Stimulated activated CD8-positive, alpha-beta memory T cell treated with anti-CD3 and anti-CD28 coated beads, Interleukin-15, amount 100 ng/mL, for 24 hours (primary cell): ENCODE data around the gene COL27A1.

Experiments
- DNase-seq: peaks from one replicate; pipeline ENCODE4 v3.0.0-alpha.2; 2020; ENCODE audit warnings: low read depth

The COL27A1 gene

DNA sequence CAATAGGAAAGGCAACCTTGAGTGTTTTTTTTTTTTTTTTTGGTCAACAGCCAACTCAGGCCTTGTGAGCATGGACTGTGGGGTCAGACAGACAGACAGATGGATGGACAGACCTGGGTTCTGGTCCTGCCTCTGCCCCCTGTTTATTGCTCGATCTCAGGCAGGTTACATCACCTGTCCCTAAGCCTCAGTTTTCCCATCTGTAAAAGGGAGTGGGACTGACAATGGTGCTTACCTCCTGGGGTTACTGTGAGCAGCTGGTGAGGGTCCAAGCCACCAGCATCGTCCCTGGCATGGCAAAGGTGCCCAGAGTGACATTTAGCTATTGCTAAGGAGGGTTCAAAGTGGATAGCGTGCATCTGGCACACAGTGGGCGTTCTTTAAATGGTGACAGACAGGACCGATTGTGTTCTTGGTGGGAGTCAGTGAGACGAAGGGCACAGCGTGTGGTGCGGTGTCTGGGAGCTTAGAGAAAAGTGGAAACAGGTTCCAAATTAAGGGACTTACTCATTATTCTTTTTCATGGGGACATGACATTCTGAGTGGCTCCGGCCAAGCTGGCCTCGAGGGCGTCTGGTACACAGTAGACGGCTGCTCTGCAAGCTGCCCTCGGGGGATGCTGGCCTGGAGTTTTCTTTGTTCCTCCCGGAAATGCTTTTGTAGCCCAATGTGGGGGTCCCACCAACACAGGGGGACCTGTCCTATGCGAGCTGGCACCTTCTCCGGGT lies 72.1 kb downstream of the COL27A1 start:
- no peak for DNase-seq

DNA sequence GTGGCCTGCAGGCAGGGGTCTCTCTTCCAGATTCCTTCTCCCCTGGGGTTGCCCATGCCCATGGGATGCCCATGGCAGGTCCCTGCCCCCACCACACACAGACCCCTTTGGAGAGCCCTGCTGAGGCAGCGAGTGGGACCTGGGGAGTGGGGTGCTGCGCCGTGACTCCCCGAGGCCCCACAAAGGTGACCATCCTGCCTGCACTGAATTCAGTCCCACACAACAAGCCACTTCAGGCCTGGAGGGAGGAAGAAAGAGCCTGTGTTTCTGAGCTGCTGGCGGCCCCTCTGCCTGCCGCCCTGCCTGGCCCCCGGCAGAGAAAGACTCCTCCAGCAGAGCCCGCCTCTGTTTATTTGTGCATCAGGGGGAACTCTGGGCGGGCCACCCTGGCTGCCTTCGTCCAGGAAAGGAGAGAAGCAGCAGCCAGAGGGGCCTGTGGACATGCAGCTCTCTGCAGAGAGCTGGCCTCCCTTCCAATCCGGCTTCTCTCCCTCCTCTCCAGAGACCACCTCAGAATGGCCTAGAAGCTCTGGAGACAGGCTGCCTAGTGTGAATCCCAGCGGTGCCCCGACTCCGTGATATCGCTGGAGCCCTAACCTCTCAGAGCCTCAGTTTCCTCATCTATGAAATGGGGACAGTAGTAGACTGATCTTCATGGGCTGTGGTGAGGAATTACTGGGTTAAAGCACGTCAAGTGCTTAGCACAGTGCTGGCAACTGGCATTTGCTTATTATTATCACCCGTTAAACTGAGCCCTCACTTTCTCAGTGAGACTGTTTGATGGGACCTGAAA lies 72.9 kb downstream of the COL27A1 start:
- no peak for DNase-seq

DNA sequence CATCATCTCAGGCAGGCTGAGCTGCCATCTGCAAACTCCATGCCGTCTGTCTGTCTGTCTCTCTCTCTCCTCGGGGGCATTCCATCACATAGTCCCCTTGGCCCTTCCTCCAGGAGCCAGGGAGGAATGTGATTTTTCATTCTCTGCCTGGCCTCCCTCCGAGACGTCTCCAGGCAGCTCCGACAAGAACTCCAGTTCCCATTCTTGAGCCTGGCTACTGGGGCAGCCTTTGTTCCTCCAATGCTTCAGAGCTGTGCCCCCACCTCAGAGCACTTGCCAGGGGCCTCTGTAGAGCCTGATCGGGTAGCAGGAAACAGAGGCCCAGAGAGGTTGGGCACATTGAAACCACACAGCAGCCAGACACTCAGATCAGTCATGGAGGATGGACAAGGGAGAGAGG lies 74.0 kb downstream of the COL27A1 start:
- DNase-seq, result no peak

DNA sequence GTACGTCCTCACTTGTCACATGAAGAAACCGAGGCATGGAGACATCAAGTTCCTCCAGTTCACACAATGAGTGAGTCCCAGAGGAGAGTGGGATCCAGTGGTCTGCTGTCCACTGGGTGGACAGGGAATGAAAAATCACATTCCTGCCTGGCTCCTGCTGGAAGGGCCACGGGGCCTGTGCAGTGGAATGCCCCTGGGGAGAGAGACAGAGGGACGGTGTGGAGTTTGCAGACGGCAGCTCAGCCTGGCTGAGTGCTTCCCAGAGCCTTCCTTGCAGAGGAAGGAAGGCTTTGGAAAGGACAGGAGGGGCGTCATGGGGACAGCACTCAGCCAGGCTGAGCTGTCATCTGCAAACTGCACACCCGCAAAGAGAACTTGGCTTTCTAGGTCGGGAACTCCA lies 74.7 kb downstream of the COL27A1 start:
- DNase-seq, result no peak

DNA sequence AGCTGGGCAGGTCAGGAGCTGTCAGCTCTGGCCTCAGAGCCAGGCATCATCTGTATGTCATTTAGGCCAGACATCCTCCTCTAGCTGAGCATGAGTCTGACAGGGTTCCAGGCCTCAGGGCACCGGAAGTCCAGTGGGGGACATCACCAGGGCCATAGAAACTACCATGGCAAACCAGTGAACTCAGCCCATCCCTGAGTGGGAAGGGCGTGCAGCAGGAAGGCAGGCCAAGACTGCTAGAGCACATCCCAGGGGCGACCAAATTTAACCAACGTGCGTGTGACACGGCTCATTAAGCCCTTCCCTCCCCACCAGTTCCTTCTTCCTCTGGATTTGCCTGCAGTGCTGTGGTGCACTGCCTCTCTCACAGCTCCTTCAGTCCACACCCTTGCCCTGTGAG lies 75.9 kb downstream of the COL27A1 start:
- DNase-seq, result no peak

DNA sequence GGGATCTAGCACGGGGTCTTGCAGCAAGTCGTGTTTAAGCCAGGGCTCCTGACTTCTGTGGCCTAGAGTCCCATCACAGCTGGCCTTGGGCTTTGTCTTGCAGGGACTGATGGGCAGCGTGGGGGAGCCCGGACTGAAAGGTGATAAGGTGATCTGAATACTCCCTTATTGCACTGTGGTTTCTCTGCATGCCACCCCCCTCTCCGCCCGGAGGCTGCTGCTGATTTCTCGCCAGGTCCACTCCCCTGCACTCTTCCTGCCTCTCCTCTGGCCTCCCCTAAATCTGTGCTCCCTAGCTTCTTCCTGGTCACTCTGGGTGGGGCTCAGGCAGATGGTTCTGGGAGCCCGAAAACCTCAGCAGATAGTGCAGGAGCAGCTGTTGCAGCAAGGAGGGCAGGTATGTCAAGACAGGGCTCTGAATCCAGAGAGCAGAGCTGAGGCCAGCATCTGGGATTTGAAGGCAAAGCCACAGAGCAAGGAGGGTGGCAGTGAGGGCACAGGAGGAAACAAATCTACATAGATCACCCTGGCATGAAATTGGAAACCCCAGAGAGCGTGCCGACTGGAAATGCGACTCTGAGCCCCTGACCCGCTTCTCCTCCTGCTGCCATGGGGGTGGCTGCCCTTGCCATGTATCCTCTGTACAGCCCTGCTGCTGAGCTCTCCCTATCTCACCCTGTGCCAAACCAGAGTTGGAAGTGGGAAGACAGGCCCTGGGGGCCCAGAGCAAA lies 76.5 kb downstream of the COL27A1 start:
- DNase-seq, result no peak

DNA sequence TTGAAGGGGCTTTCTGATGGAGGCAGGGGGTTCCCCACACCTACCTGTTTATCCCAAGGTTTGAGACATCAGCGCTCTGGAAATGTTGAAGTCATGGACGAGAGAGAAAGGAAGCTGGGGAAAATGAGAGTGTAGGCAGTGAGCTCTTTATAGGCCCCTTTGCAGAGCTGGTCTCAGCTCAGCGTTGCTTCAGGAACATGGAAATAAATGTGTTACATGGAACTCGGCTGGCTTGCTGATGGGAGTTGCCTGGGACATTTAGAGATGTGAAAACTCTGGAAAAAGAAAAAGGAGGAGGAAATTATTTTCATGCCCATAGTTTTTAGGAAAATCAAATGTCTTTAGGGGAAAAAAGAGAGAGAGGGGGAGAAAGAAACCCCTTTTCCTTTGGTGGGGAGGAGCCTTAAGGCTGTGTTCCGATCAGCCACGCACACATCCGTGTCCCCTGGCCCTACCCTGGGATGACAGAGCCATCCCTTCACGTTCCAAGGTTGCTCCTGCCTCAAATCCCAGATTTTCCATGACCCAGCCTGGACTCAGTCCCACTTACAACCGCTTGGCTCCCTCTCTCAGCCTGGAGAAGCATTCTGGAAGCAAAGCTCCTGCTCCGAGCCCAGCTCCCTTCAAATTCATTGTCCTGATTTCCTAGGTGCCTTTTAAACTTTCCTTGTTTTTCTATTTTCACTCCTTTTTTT lies 78.3 kb downstream of the COL27A1 start:
- DNase-seq, result no peak

DNA sequence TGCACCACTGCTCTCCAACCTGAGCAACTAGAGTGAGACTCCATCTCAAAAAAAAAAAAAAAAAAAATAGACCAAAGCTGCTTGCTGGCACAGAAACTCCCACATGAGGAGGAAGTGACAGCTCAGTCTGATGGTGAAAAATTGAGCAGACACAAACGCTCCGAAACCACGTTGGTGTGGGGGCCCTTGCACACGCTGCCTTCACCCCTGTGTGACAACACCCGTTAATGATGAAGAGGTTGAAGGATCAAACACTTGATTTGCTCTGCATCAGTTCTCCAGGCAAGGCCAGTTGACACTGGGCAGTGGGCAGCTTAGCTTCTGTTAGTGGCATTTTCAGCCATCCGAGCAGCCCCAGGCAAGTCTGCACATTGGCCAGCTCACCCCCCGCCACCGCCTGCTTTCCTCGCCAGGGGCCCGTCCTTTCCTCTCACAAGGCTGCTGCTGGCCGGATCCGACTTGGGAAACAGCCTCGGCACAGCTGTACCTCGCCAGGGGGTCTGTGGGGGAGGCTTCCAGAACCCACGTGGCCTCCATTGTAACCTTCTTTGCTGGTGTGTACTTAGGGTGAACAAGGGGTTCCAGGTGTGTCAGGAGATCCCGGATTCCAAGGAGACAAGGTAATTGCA lies 79.8 kb downstream of the COL27A1 start:
- DNase-seq, result no peak

DNA sequence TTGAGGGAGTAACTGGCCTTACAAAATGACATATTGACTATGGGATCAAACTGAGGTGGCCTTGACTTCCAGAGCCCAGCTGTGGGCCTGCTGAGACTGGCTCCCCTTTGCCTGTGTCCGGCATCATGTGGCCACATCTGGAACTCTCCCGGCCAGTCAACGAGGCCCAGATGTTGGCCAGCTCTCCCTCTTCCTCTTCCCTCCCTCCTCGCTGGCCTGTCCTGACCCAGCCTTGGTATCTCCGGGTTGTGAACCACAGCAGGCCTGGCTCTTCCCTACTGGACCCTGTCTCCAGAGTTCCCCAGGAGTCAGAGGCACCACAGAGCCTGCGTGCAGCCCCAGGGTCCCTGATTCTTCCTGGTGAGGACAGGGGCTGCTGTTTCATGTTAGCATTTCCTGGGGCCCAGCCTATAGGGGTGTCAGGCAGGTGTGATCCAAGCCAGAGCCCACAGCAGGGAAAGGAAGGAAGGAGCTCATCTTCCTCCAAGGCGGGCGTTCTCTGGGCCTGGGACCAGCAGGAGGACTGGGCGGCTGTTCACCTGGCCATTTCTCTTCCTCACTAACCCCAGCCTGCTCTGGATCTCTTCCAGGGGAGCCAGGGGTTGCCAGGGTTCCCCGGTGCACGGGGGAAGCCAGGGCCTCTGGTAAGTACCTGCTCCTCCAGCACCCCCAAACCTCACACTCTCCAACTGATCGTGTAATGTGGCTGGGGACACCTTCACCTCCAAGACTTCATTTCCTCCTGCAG lies 81.2 kb downstream of the COL27A1 start:
- DNase-seq, result no peak

DNA sequence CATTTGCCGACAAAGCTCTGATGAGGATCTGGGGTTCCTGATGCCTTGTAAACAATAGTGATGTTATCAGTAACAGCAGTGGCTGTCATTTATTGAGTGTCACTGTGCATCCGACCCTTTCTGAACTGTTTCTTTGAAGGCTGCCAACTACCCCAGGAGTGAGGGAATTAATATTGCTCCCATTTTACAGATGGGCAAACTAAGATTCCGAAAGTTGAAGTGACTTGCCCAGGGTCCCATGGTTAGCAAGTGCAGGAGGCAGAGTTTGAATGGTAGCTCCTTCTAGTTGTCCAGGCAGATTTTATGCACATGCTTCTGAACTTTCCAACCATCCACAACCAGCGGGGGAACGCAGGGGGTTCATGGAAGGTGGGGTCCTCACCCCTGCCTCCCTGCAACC lies 81.9 kb downstream of the COL27A1 start:
- DNase-seq, result no peak

DNA sequence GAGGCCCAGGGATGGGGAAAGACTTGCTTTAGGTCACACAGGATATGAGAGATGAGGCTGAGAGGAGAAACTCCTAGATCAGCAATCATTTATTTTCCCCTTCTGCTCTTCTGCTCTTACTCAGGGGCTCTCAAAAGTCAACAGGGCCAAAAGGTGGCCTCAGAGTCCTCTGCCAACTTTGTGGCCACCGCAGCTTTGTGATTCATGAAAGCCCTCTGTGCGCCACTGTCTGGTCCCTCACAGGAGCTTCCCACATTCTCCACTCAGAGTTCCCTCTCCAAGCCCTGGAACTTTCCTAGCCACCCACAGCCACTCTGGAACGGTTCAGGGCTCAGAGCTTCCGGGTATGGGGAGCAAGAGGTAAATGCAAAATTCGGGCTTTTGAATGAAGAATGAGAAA lies 82.4 kb downstream of the COL27A1 start:
- no peak for DNase-seq

DNA sequence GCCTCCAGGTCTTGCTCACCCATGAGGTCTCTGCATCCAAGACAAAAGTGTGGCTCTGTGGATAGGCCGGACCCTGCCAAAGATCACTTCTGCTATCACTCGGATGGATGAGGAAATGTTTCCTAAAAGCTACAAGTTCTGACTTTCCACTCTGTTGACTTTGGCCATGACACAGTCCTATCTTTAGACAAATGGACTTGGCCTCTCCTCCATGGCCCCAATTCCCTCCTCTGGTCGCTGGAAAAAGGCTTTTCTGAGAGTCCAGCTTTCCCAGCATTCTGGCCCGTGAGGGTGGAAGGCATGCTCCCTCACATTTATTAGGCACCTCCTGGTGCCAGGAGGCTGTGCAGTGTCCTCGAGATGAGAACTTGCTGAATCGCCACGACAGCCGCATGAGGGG lies 83.1 kb downstream of the COL27A1 start:
- no peak for DNase-seq

DNA sequence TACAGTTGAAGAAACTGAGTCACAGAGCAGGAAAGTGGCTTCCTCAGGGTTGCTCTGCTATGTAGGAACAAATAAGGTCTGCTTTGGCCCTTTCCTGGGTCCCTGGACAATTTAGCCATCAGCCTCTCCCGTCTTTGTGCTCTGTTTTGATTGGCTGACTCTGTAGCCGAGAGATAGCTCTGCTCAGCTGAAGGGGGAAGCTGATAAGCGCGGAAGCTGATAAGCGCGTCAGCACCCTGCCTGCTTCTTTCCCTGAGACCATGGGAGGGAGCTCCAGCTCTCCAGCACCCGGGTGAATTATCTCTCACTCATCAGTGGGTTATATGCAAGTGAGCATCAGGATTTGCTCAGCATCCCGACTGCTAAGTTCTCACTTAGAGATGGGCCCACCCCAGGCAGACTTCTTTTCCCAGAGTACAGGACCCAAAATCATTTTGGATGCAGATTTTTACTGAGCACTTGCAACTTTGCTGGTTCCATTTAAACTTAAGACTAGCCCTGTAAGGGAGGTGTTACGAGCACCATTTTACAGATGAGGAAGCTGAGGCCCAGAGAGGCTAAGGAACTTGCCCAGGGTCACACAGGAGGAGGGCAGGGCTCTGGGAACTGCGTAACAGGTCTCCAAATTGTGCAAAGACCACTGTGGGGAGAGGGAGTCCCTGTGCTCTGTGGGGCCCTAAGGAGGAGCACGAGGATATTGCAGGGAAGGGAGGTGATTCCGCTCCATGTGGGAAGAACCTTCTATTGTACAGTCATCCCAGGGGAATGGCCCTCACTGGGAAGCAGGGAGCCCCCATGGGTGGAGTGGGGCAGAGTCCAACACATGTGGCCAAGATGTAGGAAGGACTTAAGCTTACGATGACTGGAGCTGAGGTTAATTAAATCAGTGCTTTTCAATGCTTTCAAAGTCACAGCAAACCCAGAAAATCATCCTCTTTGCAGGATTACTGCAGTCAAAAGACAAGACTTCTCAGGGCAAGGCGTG lies 83.8 kb downstream of the COL27A1 start:
- no peak for DNase-seq

DNA sequence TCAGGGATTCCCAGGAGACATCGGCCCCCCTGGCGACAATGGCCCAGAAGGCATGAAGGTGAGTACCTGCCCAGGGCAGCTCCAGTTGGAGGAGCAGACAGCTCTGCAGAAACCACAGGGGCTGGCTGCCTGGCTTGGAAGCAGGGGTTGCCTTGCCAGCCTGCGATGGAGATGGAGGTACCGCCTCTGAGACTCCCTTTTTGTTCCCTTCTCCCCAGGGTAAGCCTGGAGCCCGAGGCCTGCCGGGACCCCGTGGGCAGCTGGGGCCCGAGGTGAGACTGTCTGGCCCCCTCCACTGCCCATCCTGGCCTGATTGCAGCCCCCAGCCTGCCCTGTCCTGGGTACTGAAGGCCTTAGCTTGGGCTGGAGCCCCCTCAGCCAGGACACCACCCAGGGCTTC lies 84.9 kb downstream of the COL27A1 start:
- no peak for DNase-seq

DNA sequence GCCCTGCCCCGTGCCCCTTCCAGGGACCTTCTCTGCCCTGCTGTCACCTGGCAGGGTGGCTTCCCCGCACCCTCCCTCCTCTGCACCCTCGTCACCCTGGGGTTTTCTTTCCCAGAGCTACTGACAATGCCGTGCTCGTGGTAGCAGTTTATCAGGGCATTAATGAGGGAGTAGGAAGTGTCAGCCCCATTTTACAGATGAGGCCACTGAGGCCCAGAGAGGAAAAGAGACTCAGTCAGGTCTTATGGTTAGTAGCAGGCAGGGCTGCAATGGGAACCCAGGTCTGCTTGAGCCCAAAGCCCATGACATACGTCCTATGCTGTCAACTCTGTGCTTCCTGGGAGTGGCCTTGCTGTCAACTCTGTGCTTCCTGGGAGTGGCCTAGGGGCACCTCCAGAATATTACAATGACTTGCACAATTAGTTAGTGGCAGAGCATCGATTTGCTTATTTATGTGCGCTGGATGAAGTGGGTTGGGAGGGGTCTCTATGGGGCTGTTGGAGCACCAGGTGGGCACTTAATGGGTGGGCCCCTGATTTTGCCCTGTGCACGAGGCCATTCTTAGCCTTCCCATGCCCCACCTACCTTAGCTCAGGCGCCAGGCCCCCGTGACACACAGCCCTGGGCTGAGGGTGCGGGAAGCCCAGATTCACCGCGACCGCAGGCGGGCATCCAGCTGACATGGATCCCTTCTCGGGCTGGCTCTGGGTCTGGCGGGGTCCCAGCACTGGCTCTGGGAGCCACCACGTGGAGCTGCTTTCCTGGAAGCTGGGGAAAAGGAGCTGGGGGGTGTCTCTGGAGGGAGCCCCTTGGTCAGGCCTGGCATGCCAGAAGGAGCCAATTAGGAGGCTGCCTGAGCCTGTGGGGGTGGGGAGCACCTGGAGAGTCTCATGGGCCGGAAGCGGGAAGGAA lies 85.6 kb downstream of the COL27A1 start:
- DNase-seq, result no peak

DNA sequence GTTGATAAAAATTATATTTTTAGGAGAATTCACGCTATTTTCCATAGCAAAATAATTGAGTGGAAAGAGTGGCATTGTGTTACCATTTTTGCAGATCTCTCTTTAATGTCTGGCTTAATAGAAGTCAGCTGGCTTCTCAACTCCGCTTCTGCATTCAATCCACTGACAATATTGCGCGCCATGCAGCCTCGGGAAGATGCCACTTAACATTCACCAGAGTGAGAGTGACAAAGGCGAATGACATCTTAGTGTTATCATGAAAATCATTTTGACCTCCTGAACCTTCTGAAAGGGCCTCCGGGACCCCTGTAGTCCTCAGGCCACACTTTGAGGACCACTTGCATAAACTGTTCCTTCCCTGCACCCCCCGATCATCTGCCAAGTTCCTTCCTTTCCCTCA lies 87.5 kb downstream of the COL27A1 start:
- DNase-seq, result no peak

DNA sequence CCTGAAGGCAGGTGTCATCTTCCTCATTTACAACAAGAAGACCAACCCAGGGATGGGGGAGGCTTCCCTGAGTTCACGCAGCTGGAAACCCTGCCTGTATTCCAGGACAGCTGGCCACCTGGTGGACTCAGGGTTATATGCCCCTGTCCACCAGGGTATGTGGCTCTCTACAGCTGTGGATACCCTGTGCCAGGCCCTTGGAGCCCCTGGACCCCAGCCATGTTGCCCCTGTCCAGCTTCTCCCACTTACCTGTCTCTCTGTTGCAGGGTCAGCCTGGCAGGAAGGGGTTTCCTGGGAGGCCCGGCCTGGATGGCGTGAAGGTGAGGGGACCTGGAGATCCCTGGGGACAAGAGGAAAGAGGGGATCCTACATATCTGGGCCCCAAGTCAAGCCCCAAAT lies 87.9 kb downstream of the COL27A1 start:
- no peak for DNase-seq

DNA sequence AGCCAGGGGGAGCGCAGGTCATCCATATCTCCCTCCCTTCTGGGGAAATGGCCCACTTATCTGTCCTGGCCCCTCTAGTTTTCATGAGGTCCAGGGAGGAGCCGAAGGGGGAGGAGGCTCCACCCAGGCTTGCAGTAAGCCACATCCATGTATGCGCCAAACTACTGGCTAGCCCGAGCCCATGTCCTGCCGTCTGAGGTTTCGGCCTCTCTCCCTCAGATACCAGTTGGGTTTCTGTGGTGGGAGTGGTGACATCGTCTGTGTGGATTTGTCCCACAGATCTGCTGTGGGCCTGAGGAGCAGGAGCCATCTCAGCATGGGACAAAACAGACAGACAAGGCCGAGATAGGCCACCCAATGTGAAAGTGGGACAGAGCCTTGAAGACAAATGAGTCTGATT lies 89.2 kb downstream of the COL27A1 start:
- DNase-seq, result no peak

DNA sequence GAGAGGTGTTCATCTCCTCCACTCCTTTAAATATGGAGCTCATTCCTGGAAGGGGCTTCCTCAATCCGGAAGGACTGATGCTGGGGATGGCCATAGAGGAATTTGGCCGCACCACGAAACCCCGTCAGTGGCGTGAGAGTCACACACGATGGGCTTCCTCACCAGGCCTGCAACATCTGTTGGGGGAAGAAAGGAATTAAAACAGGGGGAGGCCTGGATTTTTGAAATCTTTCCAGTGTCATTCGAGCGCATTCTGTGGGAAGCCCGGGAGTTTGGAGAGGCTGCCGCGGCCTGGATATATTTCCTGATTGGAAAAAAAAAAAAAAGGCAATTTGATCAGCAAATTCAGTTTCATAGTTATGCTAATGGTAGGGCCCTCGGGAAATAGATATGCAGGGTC lies 91.2 kb downstream of the COL27A1 start:
- DNase-seq, result no peak
